Neural cell (in vitro differentiated cells): ENCODE measurements around the gene CDK4. TPM values are rescaled to one million over a fixed set of nuclear protein-coding genes. Genes with fewer than 3 reads are reported as not detected.

Experiments used
- H2AFZ ChIP-seq: fragments of 200-600, 300-800 bp; sonication (generic), shearing (Covaris generic); 2 replicates; pipeline ENCODE4 v1.6.0; 2014; ENCODE audit warnings: low read depth, mild to moderate bottlenecking, antibody characterized with exemption, low read length, moderate library complexity
- H3F3A ChIP-seq: fragments of 200-600 bp; shearing (Covaris generic); 2 replicates; pipeline ENCODE4 v1.6.1; 2016; ENCODE audit warnings: mild to moderate bottlenecking, moderate library complexity, mixed read lengths, antibody characterized with exemption, low read length; ENCODE audit not compliant: insufficient read depth, poor library complexity, severe bottlenecking
- H3K27ac ChIP-seq: fragments of 200-600, 300-800 bp; sonication (generic), shearing (Covaris generic); 2 replicates; pipeline ENCODE4 v1.5.1; 2014; ENCODE audit warnings: mild to moderate bottlenecking, low read length, moderate library complexity
- H3K27me3 ChIP-seq: fragments of 300-800, 200-600 bp; sonication (generic), shearing (Covaris generic); 2 replicates; pipeline ENCODE4 v1.6.0; 2014; ENCODE audit warnings: mild to moderate bottlenecking, low read depth, low read length, moderate library complexity; ENCODE audit not compliant: insufficient read depth
- H3K36me3 ChIP-seq: fragments of 300-800, 200-600 bp; sonication (generic), shearing (Covaris generic); 2 replicates; pipeline ENCODE4 v1.5.1; 2014; ENCODE audit warnings: mild to moderate bottlenecking, antibody characterized with exemption, low read length, moderate library complexity; ENCODE audit not compliant: insufficient read depth
- H3K4me2 ChIP-seq: fragments of 300-800, 200-600 bp; sonication (generic), shearing (Covaris generic); 2 replicates; pipeline ENCODE4 v1.6.0; 2014; ENCODE audit warnings: mild to moderate bottlenecking, low read length
- H3K4me3 ChIP-seq: fragments of 300-800, 200-600 bp; sonication (generic), shearing (Covaris generic); 2 replicates; pipeline ENCODE4 v1.5.1; 2014; ENCODE audit warnings: mild to moderate bottlenecking, low read length, moderate library complexity
- H3K79me2 ChIP-seq: fragments of 200-600 bp; shearing (Covaris generic); replicated peaks from 2 replicates; pipeline ENCODE4 v1.6.0; 2014; ENCODE audit warnings: mild to moderate bottlenecking, low read length, moderate library complexity; ENCODE audit not compliant: insufficient read depth
- H3K9ac ChIP-seq: fragments of 300-800, 200-600 bp; sonication (generic), shearing (Covaris generic); 2 replicates; pipeline ENCODE4 v1.6.1; 2016; ENCODE audit warnings: mild to moderate bottlenecking, low read length, mixed read lengths
- H3K9me2 ChIP-seq: fragments of 200-600 bp; shearing (Covaris generic); 2 replicates; pipeline ENCODE4 v1.6.1; 2016; ENCODE audit warnings: mild to moderate bottlenecking, low read length, mixed read lengths; ENCODE audit not compliant: insufficient read depth
- H3K9me3 ChIP-seq: fragments of 200-600, 300-800 bp; sonication (generic), shearing (Covaris generic); 2 replicates; pipeline ENCODE4 v1.6.1; 2016; ENCODE audit warnings: mild to moderate bottlenecking, mixed run types, low read length, moderate library complexity, mixed read lengths
- H4K20me1 ChIP-seq: fragments of 200-600 bp; shearing (Covaris generic); 2 replicates; pipeline ENCODE4 v1.6.1; 2016; ENCODE audit warnings: mild to moderate bottlenecking, mixed run types; ENCODE audit not compliant: insufficient read depth
- CTCF ChIP-seq: fragments of 450-650 bp; IDR thresholded peaks from 2 replicates; pipeline ENCODE4 v1.5.1; 2014; ENCODE audit warnings: antibody characterized with exemption, mild to moderate bottlenecking, moderate library complexity; ENCODE audit not compliant: poor library complexity, severe bottlenecking
- EP300 ChIP-seq: fragments of 450-650 bp; conservative IDR thresholded peaks from 2 replicates; pipeline ENCODE4 v1.6.1; 2014; ENCODE audit warnings: antibody characterized with exemption, mild to moderate bottlenecking, moderate library complexity; ENCODE audit not compliant: poor library complexity, severe bottlenecking
- EZH2 ChIP-seq: fragments of 200-600, 300-800 bp; shearing (Covaris generic), sonication (generic); IDR thresholded peaks from 2 replicates; pipeline ENCODE4 v1.6.1; 2014; ENCODE audit warnings: antibody characterized with exemption, low read length, borderline replicate concordance, mild to moderate bottlenecking; ENCODE audit not compliant: insufficient read depth, poor library complexity, severe bottlenecking
- RAD21 ChIP-seq: fragments of 450-650 bp; conservative IDR thresholded peaks from 2 replicates; pipeline ENCODE4 v1.6.1; 2014; ENCODE audit warnings: antibody characterized with exemption, mild to moderate bottlenecking, moderate library complexity
- REST ChIP-seq: IDR thresholded peaks from 2 replicates; pipeline ENCODE4 v1.6.1; 2012; ENCODE audit warnings: borderline replicate concordance
- SMC3 ChIP-seq: fragments of 450-650 bp; conservative IDR thresholded peaks from 2 replicates; pipeline ENCODE4 v1.6.1; 2014; ENCODE audit warnings: antibody characterized with exemption, mild to moderate bottlenecking, moderate library complexity; ENCODE audit not compliant: poor library complexity
- polyA plus RNA-seq: library from polyadenylated mRNA; depleted of rRNA; stranded (reverse); fragments of >200 nt; gene quantifications from 2 replicates; pipeline ENCODE4 v1.2.3, GENCODE V29; 2014

The CDK4 gene
- polyA plus RNA-seq, 1 donor from 2014 or later, result 104 TPM

GRCh38 chr12:57707250-57707649 is 44.9 kb downstream of the CDK4 start:
- no peak overlapping the region for H3K9ac ChIP-seq
- TF ChIP-seq EZH2 (no peak), RAD21 (no peak), REST (no peak)
- no peaks in the 10 kb centered on the region for H3K79me2 ChIP-seq
- H3K4me2 ChIP-seq, result no peak overlapping the region
- H2AFZ ChIP-seq, result no peak overlapping the region
- no peaks in the 10 kb centered on the region for H4K20me1 ChIP-seq
- no peaks in the 10 kb centered on the region for H3K27me3 ChIP-seq
- H3K9me3 ChIP-seq, result no peaks in the 10 kb centered on the region
- no peak overlapping the region for H3K27ac ChIP-seq
- H3K4me3 ChIP-seq, result no peak overlapping the region
- H3F3A ChIP-seq, result no peaks in the 10 kb centered on the region
- peaks cover 8% of the 10 kb centered on the region for H3K36me3 ChIP-seq
- no peaks in the 10 kb centered on the region for H3K9me2 ChIP-seq

GRCh38 chr12:57700317-57700716 is 51.8 kb downstream of the CDK4 start:
- Histone ChIP-seq H3F3A (no peaks in the 10 kb centered on the region), H3K27me3 (no peaks in the 10 kb centered on the region), H3K27ac (no peak overlapping the region), H3K9ac (no peak overlapping the region), H3K79me2 (peaks cover 2% of the 10 kb centered on the region), H4K20me1 (no peaks in the 10 kb centered on the region), H3K4me3 (no peak overlapping the region), H3K9me2 (no peaks in the 10 kb centered on the region), H2AFZ (no peak overlapping the region), H3K36me3 (peaks cover 9% of the 10 kb centered on the region), H3K4me2 (no peak overlapping the region), H3K9me3 (no peaks in the 10 kb centered on the region)
- no peak for TF ChIP-seq EZH2
- no peak for TF ChIP-seq REST
- TF ChIP-seq CTCF, result no peak
- no peak for TF ChIP-seq RAD21
- no peak for TF ChIP-seq EP300
- TF ChIP-seq SMC3, result no peak
